H1 (cell line): ENCODE data around the gene RAB25. TPM values are rescaled to one million over a fixed set of nuclear protein-coding genes. Genes with fewer than 3 reads are reported as not detected.

Experiments used
- CTCF ChIA-PET: fragments of 300-600 bp; sonication (Branson Sonifier 250); formaldehyde crosslinking; loops from one replicate; lab custom pipeline; 2021; ENCODE audit not compliant: partially characterized antibody; lab: Charles Lee
- POLR2A ChIA-PET: fragments of 300-600 bp; sonication (Branson Sonifier 250); formaldehyde crosslinking; loops from one replicate; lab custom pipeline; 2021; ENCODE audit warnings: inconsistent platforms; ENCODE audit not compliant: partially characterized antibody; lab: Charles Lee
- DNase-seq, 2 experiments: peaks; one replicate each; pipeline versions ENCODE4 v3.0.0 to v3.0.0-alpha.2; 2010 to 2022; ENCODE audit warnings: low spot score in 2 of 2, low read depth in 1 of 2, mixed read lengths in 1 of 2
- FAIRE-seq: peaks from 2 replicates; lab custom pipeline; 2011; peaks lifted over from hg19 to GRCh38; lab: Jason Lieb, UNC
- H2AFZ ChIP-seq: 2 replicates; pipeline ENCODE4 v1.8.1; 2012; ENCODE audit warnings: low read length, inconsistent platforms
- H2AK5ac ChIP-seq: 2 replicates; pipeline ENCODE4 v1.6.1; 2013; ENCODE audit warnings: low read depth, low read length
- H2BK120ac ChIP-seq: replicated peaks from 2 replicates; pipeline ENCODE3; 2013; ENCODE audit warnings: low read depth, low read length, inconsistent platforms
- H2BK12ac ChIP-seq: 2 replicates; pipeline ENCODE4 v1.6.1; 2013; ENCODE audit warnings: low read depth, low read length
- H2BK15ac ChIP-seq: 2 replicates; pipeline ENCODE4 v1.6.1; 2013; ENCODE audit warnings: low read length
- H2BK20ac ChIP-seq: 2 replicates; pipeline ENCODE4 v1.6.1; 2013; ENCODE audit warnings: low read length
- H2BK5ac ChIP-seq: 2 replicates; pipeline ENCODE4 v1.6.1; 2013; ENCODE audit warnings: low read depth, low read length
- H3K14ac ChIP-seq: 2 replicates; pipeline ENCODE4 v1.6.1; 2013; ENCODE audit warnings: inconsistent platforms; ENCODE audit not compliant: insufficient read length
- H3K18ac ChIP-seq: 2 replicates; pipeline ENCODE4 v1.6.1; 2013; ENCODE audit warnings: low read length; ENCODE audit errors: extremely low read depth
- H3K23ac ChIP-seq: 2 replicates; pipeline ENCODE4 v1.6.1; 2013; ENCODE audit warnings: inconsistent platforms; ENCODE audit not compliant: insufficient read length
- H3K23me2 ChIP-seq: 2 replicates; pipeline ENCODE4 v1.6.1; 2013; ENCODE audit warnings: low read depth, low read length
- H3K27ac ChIP-seq: 2 replicates; pipeline ENCODE4 v1.6.1; 2011; ENCODE audit warnings: low read depth, low read length, inconsistent platforms
- H3K27me3 ChIP-seq, 4 experiments: replicated peaks in 1 of 4; 1 replicate in 1 of 4; 2 replicates in 3 of 4; pipeline versions ENCODE4 v1.6.1 to v1.8.1; 2011 to 2013; ENCODE audit warnings: low read length in 3 of 4, mild to moderate bottlenecking in 3 of 4, inconsistent platforms in 2 of 4, mixed read lengths in 2 of 4, moderate library complexity in 1 of 4; ENCODE audit not compliant: control insufficient read depth in 3 of 4, insufficient read depth in 3 of 4; ENCODE audit errors: extremely low read depth in 1 of 4
- H3K36me3 ChIP-seq, 4 experiments: 2 replicates each; pipeline versions ENCODE4 v1.6.1 to v1.8.1; 2011 to 2013; ENCODE audit warnings: mild to moderate bottlenecking in 4 of 4, low read length in 3 of 4, moderate library complexity in 2 of 4, control low read depth in 1 of 4, inconsistent platforms in 1 of 4; ENCODE audit not compliant: insufficient read depth in 4 of 4, control insufficient read depth in 2 of 4
- H3K4ac ChIP-seq: replicated peaks from 2 replicates; pipeline ENCODE3; 2013; ENCODE audit warnings: low read length, low read depth, mixed read lengths, inconsistent platforms; ENCODE audit not compliant: insufficient read length
- H3K4me1 ChIP-seq, 4 experiments: replicated peaks in 1 of 4; 1 replicate in 1 of 4; 2 replicates in 3 of 4; pipeline versions ENCODE4 v1.6.1 to v1.8.1; 2011 to 2013; ENCODE audit warnings: low read length in 3 of 4, inconsistent platforms in 2 of 4, mixed read lengths in 1 of 4; ENCODE audit not compliant: insufficient read depth in 4 of 4, control insufficient read depth in 3 of 4
- H3K4me2 ChIP-seq, 2 experiments: 2 replicates each; pipeline versions ENCODE4 v1.6.1 to v1.8.1; 2011 to 2013; ENCODE audit warnings: low read depth in 2 of 2, low read length in 2 of 2, control low read depth in 1 of 2, inconsistent platforms in 1 of 2, mild to moderate bottlenecking in 1 of 2; ENCODE audit not compliant: insufficient read depth in 1 of 2
- H3K4me3 ChIP-seq, 4 experiments: fragments of 200-600, 300-600 bp in 1 of 4; sonication (generic), shearing (Covaris generic), sonication (Bioruptor Twin) in 1 of 4; 2 replicates each; pipeline versions ENCODE4 v1.5.1 to v1.8.1; 2011 to 2016; ENCODE audit warnings: low read length in 4 of 4, low read depth in 3 of 4, control low read depth in 2 of 4, inconsistent platforms in 2 of 4, mild to moderate bottlenecking in 2 of 4, mixed read lengths in 1 of 4, moderate library complexity in 1 of 4; ENCODE audit not compliant: insufficient read depth in 2 of 4; ENCODE audit errors: extremely low read depth in 1 of 4
- H3K56ac ChIP-seq: replicated peaks from 2 replicates; pipeline ENCODE3; 2013; ENCODE audit warnings: low read depth, mild to moderate bottlenecking, mixed read lengths, low read length, inconsistent platforms; ENCODE audit not compliant: insufficient read length
- H3K79me1 ChIP-seq: 2 replicates; pipeline ENCODE4 v1.6.1; 2013; ENCODE audit warnings: low read depth, low read length, control low read depth
- H3K79me2 ChIP-seq, 2 experiments: 2 replicates each; pipeline versions ENCODE4 v1.6.1 to v1.8.1; 2012 to 2013; ENCODE audit warnings: low read length in 2 of 2, mild to moderate bottlenecking in 2 of 2, inconsistent platforms in 1 of 2; ENCODE audit not compliant: insufficient read depth in 2 of 2, control insufficient read depth in 1 of 2
- H3K9ac ChIP-seq, 4 experiments: replicated peaks in 1 of 4; 1 replicate in 1 of 4; 2 replicates in 3 of 4; pipeline versions ENCODE4 v1.6.1 to v1.8.1; 2011 to 2013; ENCODE audit warnings: low read depth in 3 of 4, low read length in 3 of 4, control low read depth in 2 of 4, mild to moderate bottlenecking in 2 of 4, moderate library complexity in 2 of 4, inconsistent platforms in 1 of 4; ENCODE audit errors: extremely low read depth in 1 of 4
- H3K9me3 ChIP-seq, 2 experiments: 2 replicates each; pipeline versions ENCODE4 v1.6.1 to v1.8.1; 2012 to 2013; ENCODE audit warnings: mild to moderate bottlenecking in 2 of 2, moderate library complexity in 2 of 2, control low read depth in 1 of 2, inconsistent platforms in 1 of 2, low read depth in 1 of 2, low read length in 1 of 2, mixed read lengths in 1 of 2; ENCODE audit not compliant: insufficient read depth in 2 of 2
- H4K20me1 ChIP-seq, 2 experiments: replicated peaks in 1 of 2; 2 replicates each; pipeline versions ENCODE3 to v1.8.1; 2011 to 2013; ENCODE audit warnings: inconsistent platforms in 2 of 2, low read length in 2 of 2, mild to moderate bottlenecking in 1 of 2; ENCODE audit not compliant: insufficient read depth in 2 of 2, control insufficient read depth in 1 of 2
- H4K5ac ChIP-seq: 2 replicates; pipeline ENCODE4 v1.6.1; 2013; ENCODE audit warnings: low read length, low read depth, mixed read lengths, inconsistent platforms; ENCODE audit not compliant: insufficient read length
- H4K8ac ChIP-seq: 2 replicates; pipeline ENCODE4 v1.8.0; 2013; ENCODE audit warnings: mild to moderate bottlenecking, moderate library complexity, low read length, inconsistent platforms; ENCODE audit not compliant: insufficient read depth; ENCODE audit errors: extremely low read depth
- H4K91ac ChIP-seq: replicated peaks from 2 replicates; pipeline ENCODE3; 2013; ENCODE audit warnings: low read length, mixed read lengths, inconsistent platforms; ENCODE audit not compliant: insufficient read length
- ATF2 ChIP-seq: IDR thresholded peaks from 2 replicates; pipeline ENCODE4 v1.6.1; 2012; ENCODE audit warnings: low read length, inconsistent platforms
- CREB1 ChIP-seq: IDR thresholded peaks from 2 replicates; pipeline ENCODE4 v1.6.1; 2012; ENCODE audit warnings: inconsistent platforms
- HDAC2 ChIP-seq, 2 experiments: fragments of 300-600 bp in 1 of 2; sonication (generic) in 1 of 2; IDR thresholded peaks; 2 replicates each; pipeline ENCODE4 v1.6.1; 2011 to 2012; ENCODE audit warnings: low read depth in 2 of 2, low read length in 2 of 2, mild to moderate bottlenecking in 2 of 2, moderate library complexity in 2 of 2, borderline replicate concordance in 1 of 2, inconsistent platforms in 1 of 2
- KDM1A ChIP-seq: fragments of 200-600, 300-600 bp; sonication (generic); IDR thresholded peaks from 2 replicates; pipeline ENCODE4 v1.7.1; 2016; ENCODE audit warnings: mild to moderate bottlenecking, low read length, borderline replicate concordance
- WGBS, 2 experiments: shearing (Covaris generic) in 1 of 2; methylation state at CpG; one replicate each; pipeline versions ENCODE4 v1.1.6 to v1.1.7; 2013 to 2015; ENCODE audit warnings: low lambda C conversion rate in 2 of 2, mixed read lengths in 2 of 2, inconsistent platforms in 1 of 2, low coverage in 1 of 2, missing lambda C conversion rate in 1 of 2; ENCODE audit not compliant: insufficient replicate concordance in 2 of 2, insufficient coverage in 1 of 2, insufficient read length in 1 of 2; ENCODE audit errors: extremely low coverage in 1 of 2, missing lambda C conversion rate in 1 of 2; 5-methylcytosine and 5-hydroxymethylcytosine counted together
- polyA plus RNA-seq, 7 experiments: library from polyadenylated mRNA; depleted of rRNA in 3 of 7; stranded (reverse) in 5 of 7; unstranded in 2 of 7; fragments of >200 nt in 5 of 7; fragments of 200-250 nt in 2 of 7; gene quantifications; 1 replicate in 5 of 7; 2 replicates in 1 of 7; 4 replicates in 1 of 7; pipeline versions ENCODE4 v1.2.1 to v1.2.3, GENCODE V29; 2011 to 2013; ENCODE audit warnings: missing spikeins in 2 of 7, mixed read lengths in 2 of 7
- total RNA-seq: library from RNA; stranded (reverse); fragmentation: NEBNext Ultra II Directional; extraction: Animal tissue kit (Norgen Biotek cat#: 25700); gene quantifications from 2 replicates; pipeline ENCODE4 v1.2.1, GENCODE V29; 2021

The RAB25 gene
- total and polyA plus RNA-seq, 2 of the 8 experiments (the other 6 are each of a cell fraction or from before 2014, with no cell fraction given) = 34.8 to 98.2 TPM

GRCh38 chr1:156083800-156084790 lies 23.1 kb downstream of the RAB25 start:
- no peak overlapping the region for H2BK5ac ChIP-seq
- no peak overlapping the region for H4K5ac ChIP-seq
- FAIRE-seq = no peak
- no peak overlapping the region for H3K27ac ChIP-seq
- no peak overlapping the region for H2AK5ac ChIP-seq
- H4K91ac ChIP-seq = no peak overlapping the region
- peaks cover 10 to 51% of the 10 kb centered on the region in 2 experiments for H3K79me2 ChIP-seq
- 28% methylated on average over 6 of the region's 7 CpGs; no CpG with 5 or more reads in 1 of the 2 experiments for WGBS, 2 experiments
- no peak overlapping the region for H3K23ac ChIP-seq
- no peak overlapping the region for H2BK15ac ChIP-seq
- TF ChIP-seq KDM1A (peak; percentile 96), CREB1 (no peak), ATF2 (0 out of 2 replicates have a peak, but pooled peaks have one; percentile 15), HDAC2 (IDR thresholded peaks at IDR 0.05; ENCODE audit: borderline replicate concordance in 1 of 2, low read depth in 2 of 2, low read length in 2 of 2) (peak in 1 of 2 experiments; percentile 97; a peak in 1 of 4 replicates)
- H3K4me3 ChIP-seq = peak overlapping the region; percentile 78 to 98 (median 89)
- no peak overlapping the region for H2BK12ac ChIP-seq
- no peak overlapping the region for H3K56ac ChIP-seq
- POLR2A ChIA-PET = interaction anchor here (0.9 to 29.6 kb wide), 19 partner anchors 10 to 172 kb away, joined by 3 to 763 read pairs (median 11); partner anchors contain the start of genes ARHGEF2, KHDC4, LAMTOR2 and LMNA
- no peaks in the 10 kb centered on the region for H3K27me3 ChIP-seq
- H3K36me3 ChIP-seq = peaks cover 0 to 3% (median 0%) of the 10 kb centered on the region in 4 experiments; a peak in 1 of 8 replicates
- no peaks in the 10 kb centered on the region for H3K9me3 ChIP-seq
- H2BK120ac ChIP-seq = no peak overlapping the region
- H4K20me1 ChIP-seq = peaks cover 8 to 9% of the 10 kb centered on the region in 2 experiments
- no peak overlapping the region for H3K14ac ChIP-seq
- peaks cover 2 to 14% (median 9%) of the 10 kb centered on the region in 4 experiments; a peak in 6 of 7 replicates for H3K4me1 ChIP-seq
- H3K23me2 ChIP-seq = peaks cover 6% of the 10 kb centered on the region; the same call in 1 of the 2 replicates
- 0 out of 7 replicates have a peak overlapping the region, but pooled peaks of 1 of the 4 experiments have one; percentile 15 for H3K9ac ChIP-seq
- no peak overlapping the region for H4K8ac ChIP-seq
- H3K79me1 ChIP-seq = peaks cover 12% of the 10 kb centered on the region
- CTCF ChIA-PET = interaction anchor here (0.7 to 29.5 kb wide), 10 partner anchors 8 to 169 kb away, joined by 3 to 1994 read pairs (median 4); partner anchors contain the start of genes LMNA and UBQLN4
- DNase-seq = no peak
- no peak overlapping the region for H3K4ac ChIP-seq
- no peak overlapping the region for H2AFZ ChIP-seq
- H3K4me2 ChIP-seq = peak overlapping the region; percentile 67 to 76
- H2BK20ac ChIP-seq = no peak overlapping the region
- no peak overlapping the region; the same call in 1 of the 2 replicates for H3K18ac ChIP-seq
